HG02840 (cell line): ENCODE data around the gene METTL5.
"Not testable (repeated sequence)": the region's sequence is repeated elsewhere in the genome, so short reads cannot be mapped to it uniquely, and the experiment has no call there.

Experiments used
- ATAC-seq: cut with Tn5 transposase; IDR thresholded peaks from one replicate; pipeline ENCODE4 v1.9.1; 2021; ENCODE audit warnings: mild to moderate bottlenecking, moderate library complexity, moderate number of reproducible peaks; ENCODE audit not compliant: unreplicated experiment, low FRiP score

Gene METTL5

GRCh38 chr2:169824373-169825333 lies at the start of gene METTL5:
TSS of gene METTL5 (minus strand) at chr2:169824905. CDS start at chr2:169824597, 308 bp downstream.
- ATAC-seq, result peak; percentile 58

- no peak for ATAC-seq
Measured at GRCh38 chr2:169871994-169872393, 47.3 kb upstream of the METTL5 start.

GRCh38 chr2:169871369-169871768 lies 46.7 kb upstream of the METTL5 start:
- ATAC-seq, result not testable (repeated sequence)

- ATAC-seq, result no peak
Measured at GRCh38 chr2:169868951-169869350, 44.2 kb upstream of the METTL5 start.

GRCh38 chr2:169867579-169867978 lies 42.9 kb upstream of the METTL5 start:
- ATAC-seq, result no peak

- not testable (repeated sequence) for ATAC-seq
Measured at GRCh38 chr2:169866230-169866629, 41.5 kb upstream of the METTL5 start.

- no peak for ATAC-seq
Measured at GRCh38 chr2:169865492-169865891, 40.8 kb upstream of the METTL5 start.

GRCh38 chr2:169862816-169863215 lies 38.1 kb upstream of the METTL5 start:
- ATAC-seq, result no peak

- ATAC-seq, result no peak
Measured at GRCh38 chr2:169860149-169860548, 35.4 kb upstream of the METTL5 start.

GRCh38 chr2:169859423-169859822 lies 34.7 kb upstream of the METTL5 start:
- no peak for ATAC-seq

GRCh38 chr2:169855281-169856258 lies 30.9 kb upstream of the METTL5 start:
- ATAC-seq, result not testable (repeated sequence)

- ATAC-seq, result no peak
Measured at GRCh38 chr2:169853041-169853668, 28.4 kb upstream of the METTL5 start.

GRCh38 chr2:169849710-169850109 lies 25.0 kb upstream of the METTL5 start:
- no peak for ATAC-seq

- not testable (repeated sequence) for ATAC-seq
Measured at GRCh38 chr2:169848959-169849693, 24.4 kb upstream of the METTL5 start.

- no peak for ATAC-seq
Measured at GRCh38 chr2:169845016-169845415, 20.3 kb upstream of the METTL5 start.

- ATAC-seq, result not testable (repeated sequence)
Measured at GRCh38 chr2:169841625-169842024, 16.9 kb upstream of the METTL5 start.

GRCh38 chr2:169840747-169841142 lies 16.0 kb upstream of the METTL5 start:
- no peak for ATAC-seq

- ATAC-seq, result no peak
Measured at GRCh38 chr2:169839954-169840746, 15.4 kb upstream of the METTL5 start.
